Neural progenitor cell (in vitro differentiated cells): ENCODE results near the gene MEX3B.

Experiments
- EZH2 ChIP-seq: fragments of 200-600 bp; sonication (generic); IDR thresholded peaks from 2 replicates; pipeline ENCODE4 v1.6.1; 2017; ENCODE audit warnings: antibody characterized with exemption, mild to moderate bottlenecking, moderate library complexity
- EZH2phosphoT487 ChIP-seq: fragments of 200-600 bp; sonication (generic); IDR thresholded peaks from 2 replicates; pipeline ENCODE4 v1.6.1; 2017; ENCODE audit warnings: antibody characterized with exemption
- TF ChIP-seq, protein P1 (sequence below): fragments of 200-600 bp; sonication (generic); IDR thresholded peaks from 2 replicates; pipeline ENCODE4 v1.5.1; 2017; ENCODE audit warnings: antibody characterized with exemption, mild to moderate bottlenecking

- TF ChIP-seq EZH2 = no peak
- TF ChIP-seq, protein P1, sequence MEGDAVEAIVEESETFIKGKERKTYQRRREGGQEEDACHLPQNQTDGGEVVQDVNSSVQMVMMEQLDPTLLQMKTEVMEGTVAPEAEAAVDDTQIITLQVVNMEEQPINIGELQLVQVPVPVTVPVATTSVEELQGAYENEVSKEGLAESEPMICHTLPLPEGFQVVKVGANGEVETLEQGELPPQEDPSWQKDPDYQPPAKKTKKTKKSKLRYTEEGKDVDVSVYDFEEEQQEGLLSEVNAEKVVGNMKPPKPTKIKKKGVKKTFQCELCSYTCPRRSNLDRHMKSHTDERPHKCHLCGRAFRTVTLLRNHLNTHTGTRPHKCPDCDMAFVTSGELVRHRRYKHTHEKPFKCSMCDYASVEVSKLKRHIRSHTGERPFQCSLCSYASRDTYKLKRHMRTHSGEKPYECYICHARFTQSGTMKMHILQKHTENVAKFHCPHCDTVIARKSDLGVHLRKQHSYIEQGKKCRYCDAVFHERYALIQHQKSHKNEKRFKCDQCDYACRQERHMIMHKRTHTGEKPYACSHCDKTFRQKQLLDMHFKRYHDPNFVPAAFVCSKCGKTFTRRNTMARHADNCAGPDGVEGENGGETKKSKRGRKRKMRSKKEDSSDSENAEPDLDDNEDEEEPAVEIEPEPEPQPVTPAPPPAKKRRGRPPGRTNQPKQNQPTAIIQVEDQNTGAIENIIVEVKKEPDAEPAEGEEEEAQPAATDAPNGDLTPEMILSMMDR = no peak
- no peak for TF ChIP-seq EZH2phosphoT487
Observed at GRCh38 chr15:82017656-82018055, 28.2 kb downstream of the MEX3B start.
